Measurements from ENCODE around the gene ZBTB44.

The ZBTB44 gene

GRCh38 chr11:130218501-130219070 is 96.1 kb downstream of the ZBTB44 start:
- Histone ChIP-seq H3K27me3 (ENCODE audit: control insufficient read depth, insufficient read depth, low read length) (no peaks in the 10 kb centered on the region), H3K9me3 (ENCODE audit: control insufficient read depth, insufficient read depth, low read length) (no peaks in the 10 kb centered on the region), H3K4me1 (ENCODE audit: control insufficient read depth, insufficient read depth, low read length) (no peaks in the 10 kb centered on the region)

GRCh38 chr11:130217133-130218031 is 97.3 kb downstream of the ZBTB44 start:
- Histone ChIP-seq H3K27me3 (ENCODE audit: control insufficient read depth, insufficient read depth, low read length) (no peaks in the 10 kb centered on the region), H3K4me1 (ENCODE audit: control insufficient read depth, insufficient read depth, low read length) (peaks cover 2% of the 10 kb centered on the region), H3K36me3 (ENCODE audit: control insufficient read depth, insufficient read depth, low read length) (no peaks in the 10 kb centered on the region), H3K4me3 (ENCODE audit: low read depth, low read length) (no peak overlapping the region), H3K9ac (ENCODE audit: low read depth, low read length) (no peak overlapping the region), H3K9me3 (ENCODE audit: control insufficient read depth, insufficient read depth, low read length) (no peaks in the 10 kb centered on the region)

More at GRCh38 chr11:130218501-130219070, 96.1 kb downstream of the ZBTB44 start:
- Histone ChIP-seq H3K36me3 (ENCODE audit: control insufficient read depth, insufficient read depth, low read length) (no peaks in the 10 kb centered on the region), H3K4me3 (ENCODE audit: low read depth, low read length) (no peak overlapping the region), H3K9ac (ENCODE audit: low read depth, low read length) (no peak overlapping the region)

- H3K9ac ChIP-seq (ENCODE audit: low read depth, low read length) = no peak overlapping the region
- no peaks in the 10 kb centered on the region for H3K36me3 ChIP-seq (ENCODE audit: control insufficient read depth, insufficient read depth, low read length)
- H3K4me3 ChIP-seq (ENCODE audit: low read depth, low read length) = no peak overlapping the region
- peaks cover 2% of the 10 kb centered on the region for H3K4me1 ChIP-seq (ENCODE audit: control insufficient read depth, insufficient read depth, low read length)
- H3K9me3 ChIP-seq (ENCODE audit: control insufficient read depth, insufficient read depth, low read length) = no peaks in the 10 kb centered on the region
- no peaks in the 10 kb centered on the region for H3K27me3 ChIP-seq (ENCODE audit: control insufficient read depth, insufficient read depth, low read length)
Measured at GRCh38 chr11:130216591-130217132, 98.1 kb downstream of the ZBTB44 start.

GRCh38 chr11:130216221-130216550 is 98.5 kb downstream of the ZBTB44 start:
- H3K4me1 ChIP-seq (ENCODE audit: control insufficient read depth, insufficient read depth, low read length) = peaks cover 2% of the 10 kb centered on the region
- no peak overlapping the region for H3K9ac ChIP-seq (ENCODE audit: low read depth, low read length)
- H3K27me3 ChIP-seq (ENCODE audit: control insufficient read depth, insufficient read depth, low read length) = no peaks in the 10 kb centered on the region
- no peaks in the 10 kb centered on the region for H3K9me3 ChIP-seq (ENCODE audit: control insufficient read depth, insufficient read depth, low read length)
- H3K4me3 ChIP-seq (ENCODE audit: low read depth, low read length) = no peak overlapping the region
- H3K36me3 ChIP-seq (ENCODE audit: control insufficient read depth, insufficient read depth, low read length) = no peaks in the 10 kb centered on the region

- Histone ChIP-seq H3K9me3 (ENCODE audit: control insufficient read depth, insufficient read depth, low read length) (no peaks in the 10 kb centered on the region), H3K9ac (ENCODE audit: low read depth, low read length) (no peak overlapping the region), H3K4me1 (ENCODE audit: control insufficient read depth, insufficient read depth, low read length) (peaks cover 2% of the 10 kb centered on the region), H3K27me3 (ENCODE audit: control insufficient read depth, insufficient read depth, low read length) (no peaks in the 10 kb centered on the region), H3K4me3 (ENCODE audit: low read depth, low read length) (no peak overlapping the region), H3K36me3 (ENCODE audit: control insufficient read depth, insufficient read depth, low read length) (no peaks in the 10 kb centered on the region)
Measured at GRCh38 chr11:130215531-130216220, 99.0 kb downstream of the ZBTB44 start.

GRCh38 chr11:130214861-130215530 is 99.7 kb downstream of the ZBTB44 start:
- Histone ChIP-seq H3K27me3 (ENCODE audit: control insufficient read depth, insufficient read depth, low read length) (no peaks in the 10 kb centered on the region), H3K9ac (ENCODE audit: low read depth, low read length) (no peak overlapping the region), H3K36me3 (ENCODE audit: control insufficient read depth, insufficient read depth, low read length) (no peaks in the 10 kb centered on the region), H3K4me1 (ENCODE audit: control insufficient read depth, insufficient read depth, low read length) (peaks cover 2% of the 10 kb centered on the region), H3K4me3 (ENCODE audit: low read depth, low read length) (no peak overlapping the region), H3K9me3 (ENCODE audit: control insufficient read depth, insufficient read depth, low read length) (no peaks in the 10 kb centered on the region)

- Histone ChIP-seq H3K36me3 (ENCODE audit: control insufficient read depth, insufficient read depth, low read length) (no peaks in the 10 kb centered on the region), H3K9me3 (ENCODE audit: control insufficient read depth, insufficient read depth, low read length) (no peaks in the 10 kb centered on the region), H3K4me1 (ENCODE audit: control insufficient read depth, insufficient read depth, low read length) (peaks cover 2% of the 10 kb centered on the region), H3K9ac (ENCODE audit: low read depth, low read length) (no peak overlapping the region), H3K4me3 (ENCODE audit: low read depth, low read length) (no peak overlapping the region), H3K27me3 (ENCODE audit: control insufficient read depth, insufficient read depth, low read length) (no peaks in the 10 kb centered on the region)
Measured at GRCh38 chr11:130213979-130214281, 100.8 kb downstream of the ZBTB44 start.

- Histone ChIP-seq H3K27me3 (ENCODE audit: control insufficient read depth, insufficient read depth, low read length) (no peaks in the 10 kb centered on the region), H3K36me3 (ENCODE audit: control insufficient read depth, insufficient read depth, low read length) (no peaks in the 10 kb centered on the region), H3K9ac (ENCODE audit: low read depth, low read length) (no peak overlapping the region), H3K9me3 (ENCODE audit: control insufficient read depth, insufficient read depth, low read length) (no peaks in the 10 kb centered on the region), H3K4me3 (ENCODE audit: low read depth, low read length) (no peak overlapping the region), H3K4me1 (ENCODE audit: control insufficient read depth, insufficient read depth, low read length) (peaks cover 2% of the 10 kb centered on the region)
Measured at GRCh38 chr11:130213143-130213978, 101.4 kb downstream of the ZBTB44 start.

GRCh38 chr11:130212431-130212961 is 102.2 kb downstream of the ZBTB44 start:
- Histone ChIP-seq H3K36me3 (ENCODE audit: control insufficient read depth, insufficient read depth, low read length) (no peaks in the 10 kb centered on the region), H3K4me3 (ENCODE audit: low read depth, low read length) (no peak overlapping the region), H3K27me3 (ENCODE audit: control insufficient read depth, insufficient read depth, low read length) (no peaks in the 10 kb centered on the region), H3K9ac (ENCODE audit: low read depth, low read length) (no peak overlapping the region), H3K4me1 (ENCODE audit: control insufficient read depth, insufficient read depth, low read length) (peaks cover 2% of the 10 kb centered on the region), H3K9me3 (ENCODE audit: control insufficient read depth, insufficient read depth, low read length) (no peaks in the 10 kb centered on the region)

- Histone ChIP-seq H3K9me3 (ENCODE audit: control insufficient read depth, insufficient read depth, low read length) (no peaks in the 10 kb centered on the region), H3K9ac (ENCODE audit: low read depth, low read length) (no peak overlapping the region), H3K27me3 (ENCODE audit: control insufficient read depth, insufficient read depth, low read length) (no peaks in the 10 kb centered on the region), H3K4me1 (ENCODE audit: control insufficient read depth, insufficient read depth, low read length) (peaks cover 2% of the 10 kb centered on the region), H3K4me3 (ENCODE audit: low read depth, low read length) (no peak overlapping the region), H3K36me3 (ENCODE audit: control insufficient read depth, insufficient read depth, low read length) (no peaks in the 10 kb centered on the region)
Measured at GRCh38 chr11:130211781-130212401, 102.8 kb downstream of the ZBTB44 start.

All from iPS-15b (cell line).